Measurements from ENCODE around the gene FILIP1L.

The FILIP1L gene

DNA sequence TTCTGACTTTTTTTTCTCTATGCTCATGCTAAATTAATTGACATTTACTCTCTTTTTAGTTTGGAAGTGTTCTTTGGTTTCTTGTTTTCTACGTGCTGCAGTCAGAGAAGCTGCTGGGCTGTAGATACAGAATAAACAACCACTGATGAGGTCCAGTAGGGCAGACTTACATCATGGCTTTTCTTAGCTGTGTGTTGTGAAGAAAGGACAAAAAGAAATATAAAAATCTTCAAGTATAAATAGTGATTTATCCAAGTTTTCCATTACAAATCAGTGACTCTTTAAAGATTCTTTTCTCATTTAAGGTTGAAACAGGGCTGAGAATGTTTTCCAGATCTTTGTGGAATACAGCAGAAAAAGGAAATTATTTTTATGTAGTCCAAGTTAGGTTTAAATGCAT, 174.4 kb downstream of the FILIP1L start:
- H3K9me3 ChIP-seq (ENCODE audit: insufficient read depth, low read depth, low read length) = no peaks in the 10 kb centered on the region
- peaks cover 45% of the 10 kb centered on the region for H3K4me1 ChIP-seq (ENCODE audit: insufficient read depth, low read length, poor library complexity, severe bottlenecking)
- H3K9me2 ChIP-seq (replicated peaks; ENCODE audit: low read depth, low read length) = no peaks in the 10 kb centered on the region
- no peak overlapping the region for H3K9ac ChIP-seq (ENCODE audit: low read depth, low read length, poor library complexity, severe bottlenecking)
- TF ChIP-seq EZH2phosphoT487 (IDR thresholded peaks at IDR 0.05; ENCODE audit: borderline replicate concordance) = no peak
- TF ChIP-seq, protein P1, sequence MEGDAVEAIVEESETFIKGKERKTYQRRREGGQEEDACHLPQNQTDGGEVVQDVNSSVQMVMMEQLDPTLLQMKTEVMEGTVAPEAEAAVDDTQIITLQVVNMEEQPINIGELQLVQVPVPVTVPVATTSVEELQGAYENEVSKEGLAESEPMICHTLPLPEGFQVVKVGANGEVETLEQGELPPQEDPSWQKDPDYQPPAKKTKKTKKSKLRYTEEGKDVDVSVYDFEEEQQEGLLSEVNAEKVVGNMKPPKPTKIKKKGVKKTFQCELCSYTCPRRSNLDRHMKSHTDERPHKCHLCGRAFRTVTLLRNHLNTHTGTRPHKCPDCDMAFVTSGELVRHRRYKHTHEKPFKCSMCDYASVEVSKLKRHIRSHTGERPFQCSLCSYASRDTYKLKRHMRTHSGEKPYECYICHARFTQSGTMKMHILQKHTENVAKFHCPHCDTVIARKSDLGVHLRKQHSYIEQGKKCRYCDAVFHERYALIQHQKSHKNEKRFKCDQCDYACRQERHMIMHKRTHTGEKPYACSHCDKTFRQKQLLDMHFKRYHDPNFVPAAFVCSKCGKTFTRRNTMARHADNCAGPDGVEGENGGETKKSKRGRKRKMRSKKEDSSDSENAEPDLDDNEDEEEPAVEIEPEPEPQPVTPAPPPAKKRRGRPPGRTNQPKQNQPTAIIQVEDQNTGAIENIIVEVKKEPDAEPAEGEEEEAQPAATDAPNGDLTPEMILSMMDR (conservative IDR thresholded peaks at IDR 0.05; ENCODE audit: low read length) = no peak
- no peaks in the 10 kb centered on the region for H3K36me3 ChIP-seq (ENCODE audit: insufficient read depth, low read length)
- no peak overlapping the region for H2AFZ ChIP-seq (ENCODE audit: low read length)
- no peak overlapping the region for H3K4me2 ChIP-seq (ENCODE audit: low read depth, low read length, poor library complexity, severe bottlenecking)
- 0 out of 2 replicates have a peak, but pooled peaks cover 2% of the 10 kb centered on the region for H3F3A ChIP-seq (ENCODE audit: low read depth)
- no peaks in the 10 kb centered on the region for H3K27me3 ChIP-seq (ENCODE audit: insufficient read depth, low read length, poor library complexity, severe bottlenecking)
- H3K79me2 ChIP-seq (ENCODE audit: insufficient read depth, low read length) = no peaks in the 10 kb centered on the region
- no peaks in the 10 kb centered on the region for H4K20me1 ChIP-seq (ENCODE audit: insufficient read depth, low read length, poor library complexity, severe bottlenecking)
- no peak overlapping the region for H3K4me3 ChIP-seq (ENCODE audit: low read length, poor library complexity, severe bottlenecking)

DNA sequence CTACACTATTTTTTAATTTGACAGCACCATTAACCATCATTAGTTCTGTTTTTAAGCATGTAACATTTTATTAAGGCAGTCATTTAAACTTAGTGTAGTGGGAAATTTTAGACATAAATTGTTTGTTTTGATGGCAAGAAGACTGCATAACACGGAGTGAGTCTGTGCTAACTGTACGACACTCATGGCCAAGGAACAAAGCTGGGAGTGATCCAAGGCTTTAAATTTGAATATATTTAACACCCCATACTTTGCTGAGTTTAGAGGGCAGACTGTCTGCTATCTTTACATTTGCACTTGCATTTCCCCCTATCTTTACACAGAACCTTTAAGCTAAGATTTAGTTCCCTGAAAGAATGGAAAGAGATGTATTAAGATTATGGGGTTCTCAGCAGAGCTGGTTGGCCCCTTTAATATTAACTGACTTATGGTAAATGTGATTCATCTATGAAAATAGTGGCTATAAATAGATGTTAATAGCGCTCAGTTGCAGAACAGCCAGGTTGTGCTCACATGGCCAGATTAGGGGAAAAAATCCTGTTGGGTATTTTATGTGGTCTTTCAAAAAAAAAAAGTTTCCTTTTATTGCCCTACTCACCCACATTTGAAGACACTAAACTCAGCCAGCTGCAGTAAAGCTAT, 175.9 kb downstream of the FILIP1L start:
- Histone ChIP-seq H3K9me2 (replicated peaks; ENCODE audit: low read depth, low read length) (no peaks in the 10 kb centered on the region), H2AFZ (ENCODE audit: low read length) (no peak overlapping the region), H3K4me2 (ENCODE audit: low read depth, low read length, poor library complexity, severe bottlenecking) (peak overlapping the region; percentile 64), H3F3A (ENCODE audit: low read depth) (0 out of 2 replicates have a peak, but pooled peaks cover 2% of the 10 kb centered on the region), H3K9ac (ENCODE audit: low read depth, low read length, poor library complexity, severe bottlenecking) (peak overlapping the region; percentile 7), H3K4me1 (ENCODE audit: insufficient read depth, low read length, poor library complexity, severe bottlenecking) (peaks cover 36% of the 10 kb centered on the region), H3K9me3 (ENCODE audit: insufficient read depth, low read depth, low read length) (no peaks in the 10 kb centered on the region), H3K27me3 (ENCODE audit: insufficient read depth, low read length, poor library complexity, severe bottlenecking) (no peaks in the 10 kb centered on the region), H3K79me2 (ENCODE audit: insufficient read depth, low read length) (no peaks in the 10 kb centered on the region), H3K36me3 (ENCODE audit: insufficient read depth, low read length) (no peaks in the 10 kb centered on the region), H3K4me3 (ENCODE audit: low read length, poor library complexity, severe bottlenecking) (peak overlapping the region; percentile 36), H4K20me1 (ENCODE audit: insufficient read depth, low read length, poor library complexity, severe bottlenecking) (no peaks in the 10 kb centered on the region)
- TF ChIP-seq, protein P1 (conservative IDR thresholded peaks at IDR 0.05; ENCODE audit: low read length) = no peak
- TF ChIP-seq EZH2phosphoT487 (IDR thresholded peaks at IDR 0.05; ENCODE audit: borderline replicate concordance) = no peak

DNA sequence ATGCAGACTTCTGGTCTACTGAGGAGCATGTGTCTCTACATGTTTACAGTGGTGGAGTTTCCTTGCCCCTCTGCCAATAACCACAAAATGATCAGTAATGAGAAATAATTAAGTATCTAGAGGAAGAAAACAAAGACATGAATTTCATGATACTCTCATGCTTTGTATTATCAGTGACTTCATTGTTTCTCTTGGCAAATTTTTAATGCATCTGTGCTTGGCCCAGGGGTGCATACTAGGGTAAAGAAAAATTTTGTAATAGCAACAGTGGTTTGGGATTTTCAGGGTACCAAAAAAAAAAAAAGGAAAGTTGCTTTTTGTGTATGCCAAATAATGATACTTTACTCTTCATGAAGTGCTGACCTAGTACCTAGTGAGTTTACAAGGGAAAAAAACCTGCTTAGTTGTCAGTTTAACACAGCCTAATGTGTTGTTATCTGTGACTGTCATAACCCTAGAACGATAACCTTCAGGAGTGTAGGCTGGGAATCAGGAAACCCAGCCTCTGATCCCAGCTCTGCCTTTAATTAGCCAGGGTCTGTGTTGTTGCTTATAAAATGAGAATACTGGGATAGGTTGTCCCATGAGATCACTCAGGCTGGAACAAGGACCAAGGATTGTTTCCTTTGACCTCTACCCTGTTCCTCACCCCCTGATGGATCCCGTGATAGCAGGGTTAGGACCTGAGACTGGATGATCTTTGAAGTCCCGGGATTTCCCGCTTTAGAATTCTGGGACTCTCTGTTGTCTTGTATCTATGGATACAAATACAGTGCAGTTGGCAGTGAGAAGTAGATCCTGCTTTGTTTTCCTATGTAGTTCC, 179.1 kb downstream of the FILIP1L start:
- Histone ChIP-seq H3K4me2 (ENCODE audit: low read depth, low read length, poor library complexity, severe bottlenecking) (no peak overlapping the region), H3K36me3 (ENCODE audit: insufficient read depth, low read length) (no peaks in the 10 kb centered on the region; the same call in 1 of the 2 replicates), H3K4me1 (ENCODE audit: insufficient read depth, low read length, poor library complexity, severe bottlenecking) (peaks cover 31% of the 10 kb centered on the region), H3K27me3 (ENCODE audit: insufficient read depth, low read length, poor library complexity, severe bottlenecking) (no peaks in the 10 kb centered on the region), H3K9ac (ENCODE audit: low read depth, low read length, poor library complexity, severe bottlenecking) (no peak overlapping the region), H4K20me1 (ENCODE audit: insufficient read depth, low read length, poor library complexity, severe bottlenecking) (no peaks in the 10 kb centered on the region), H3K9me3 (ENCODE audit: insufficient read depth, low read depth, low read length) (no peaks in the 10 kb centered on the region), H3K9me2 (replicated peaks; ENCODE audit: low read depth, low read length) (no peaks in the 10 kb centered on the region), H3K79me2 (ENCODE audit: insufficient read depth, low read length) (no peaks in the 10 kb centered on the region), H2AFZ (ENCODE audit: low read length) (no peak overlapping the region), H3F3A (ENCODE audit: low read depth) (0 out of 2 replicates have a peak, but pooled peaks cover 2% of the 10 kb centered on the region), H3K4me3 (ENCODE audit: low read length, poor library complexity, severe bottlenecking) (no peak overlapping the region)
- no peak for TF ChIP-seq EZH2phosphoT487 (IDR thresholded peaks at IDR 0.05; ENCODE audit: borderline replicate concordance)
- TF ChIP-seq, protein P1 (conservative IDR thresholded peaks at IDR 0.05; ENCODE audit: low read length) = no peak

Data from Loucy (cell line).